ENCODE measurements around the gene RRAS2. TPM values are rescaled to one million over a fixed set of nuclear protein-coding genes. Genes with fewer than 3 reads are reported as not detected.

RRAS2 gene
- total RNA-seq, 2 donors from 2014 or later, result 75.1 to 99.7 TPM

- Mint-ChIP-seq H3K9me3 (no peaks in the 10 kb centered on the region), H3K27ac (no peak overlapping the region), H3K4me3 (no peak overlapping the region), H3K36me3 (ENCODE audit: low read depth) (no peaks in the 10 kb centered on the region), H3K4me1 (peaks cover 7% of the 10 kb centered on the region), H3K27me3 (ENCODE audit: insufficient read depth) (peaks cover 36% of the 10 kb centered on the region)
- 62 to 100% methylated on average over 1 to 6 of the region's 6 CpGs for whole genome bisulfite sequencing, 2 experiments (ENCODE audit: insufficient coverage in 1 of 2, insufficient read length in 1 of 2)
- Histone ChIP-seq H3K9ac (ENCODE audit: extremely low read depth, low read length, poor library complexity, severe bottlenecking) (no peak overlapping the region), H3K9me3 (ENCODE audit: control insufficient read depth, low read length) (no peaks in the 10 kb centered on the region), H3K27me3 (ENCODE audit: control insufficient read depth, insufficient read depth, low read length, poor library complexity, severe bottlenecking) (no peaks in the 10 kb centered on the region), H3K27ac (ENCODE audit: low read depth, low read length) (no peak overlapping the region), H3K4me3 (ENCODE audit: low read length) (no peak overlapping the region), H3K4me1 (ENCODE audit: control insufficient read depth, insufficient read depth, low read length) (no peaks in the 10 kb centered on the region), H3K36me3 (ENCODE audit: control insufficient read depth, insufficient read depth, low read length) (no peaks in the 10 kb centered on the region)
- TF ChIP-seq CTCF (conservative IDR thresholded peaks at IDR 0.05), result peak; percentile 78
- peak; percentile 86 for DNase-seq
These were observed 126.3 kb downstream of the RRAS2 start for GRCh38 chr11:14232652-14233051.

- no peak overlapping the region for H3K27ac ChIP-seq (ENCODE audit: low read depth, low read length)
- no peak overlapping the region for H3K27ac Mint-ChIP-seq
- TF ChIP-seq CTCF (conservative IDR thresholded peaks at IDR 0.05), result no peak
- H3K4me3 ChIP-seq (ENCODE audit: low read length), result no peak overlapping the region
- peaks cover 5% of the 10 kb centered on the region for H3K9me3 ChIP-seq (ENCODE audit: control insufficient read depth, low read length)
- 82 to 85% methylated on average over 5 to 6 of the region's 6 CpGs for WGBS, 2 experiments (ENCODE audit: insufficient coverage in 1 of 2, insufficient read length in 1 of 2)
- no peaks in the 10 kb centered on the region for H3K36me3 Mint-ChIP-seq (ENCODE audit: low read depth)
- no peak overlapping the region for H3K4me3 Mint-ChIP-seq
- H3K4me1 Mint-ChIP-seq, result peaks cover 7% of the 10 kb centered on the region
- no peak for DNase-seq
- no peak overlapping the region for H3K9ac ChIP-seq (ENCODE audit: extremely low read depth, low read length, poor library complexity, severe bottlenecking)
- peaks cover 26% of the 10 kb centered on the region for H3K27me3 Mint-ChIP-seq (ENCODE audit: insufficient read depth)
- no peaks in the 10 kb centered on the region for H3K4me1 ChIP-seq (ENCODE audit: control insufficient read depth, insufficient read depth, low read length)
- no peaks in the 10 kb centered on the region for H3K27me3 ChIP-seq (ENCODE audit: control insufficient read depth, insufficient read depth, low read length, poor library complexity, severe bottlenecking)
- peaks cover 9% of the 10 kb centered on the region for H3K9me3 Mint-ChIP-seq
- no peaks in the 10 kb centered on the region for H3K36me3 ChIP-seq (ENCODE audit: control insufficient read depth, insufficient read depth, low read length)
These were observed 128.6 kb downstream of the RRAS2 start for GRCh38 chr11:14230407-14230806.

- Histone ChIP-seq H3K9ac (ENCODE audit: extremely low read depth, low read length, poor library complexity, severe bottlenecking) (no peak overlapping the region), H3K27me3 (ENCODE audit: control insufficient read depth, insufficient read depth, low read length, poor library complexity, severe bottlenecking) (no peaks in the 10 kb centered on the region), H3K9me3 (ENCODE audit: control insufficient read depth, low read length) (peaks cover 5% of the 10 kb centered on the region), H3K27ac (ENCODE audit: low read depth, low read length) (no peak overlapping the region), H3K4me1 (ENCODE audit: control insufficient read depth, insufficient read depth, low read length) (no peaks in the 10 kb centered on the region), H3K4me3 (ENCODE audit: low read length) (no peak overlapping the region), H3K36me3 (ENCODE audit: control insufficient read depth, insufficient read depth, low read length) (no peaks in the 10 kb centered on the region)
- WGBS, 2 experiments (ENCODE audit: insufficient coverage in 1 of 2, insufficient read length in 1 of 2), result 44 to 64% methylated on average over 8 to 11 of the region's 11 CpGs
- H3K4me3 Mint-ChIP-seq, result peak overlapping the region; percentile 2
- H3K36me3 Mint-ChIP-seq (ENCODE audit: low read depth), result no peaks in the 10 kb centered on the region
- H3K27me3 Mint-ChIP-seq (ENCODE audit: insufficient read depth), result peaks cover 25% of the 10 kb centered on the region
- DNase-seq, result peak; percentile 65
- H3K4me1 Mint-ChIP-seq, result peaks cover 10% of the 10 kb centered on the region
- H3K9me3 Mint-ChIP-seq, result peaks cover 9% of the 10 kb centered on the region
- no peak overlapping the region for H3K27ac Mint-ChIP-seq
- TF ChIP-seq CTCF (conservative IDR thresholded peaks at IDR 0.05), result no peak
These were observed 129.5 kb downstream of the RRAS2 start for GRCh38 chr11:14229472-14229871.
